Activated T-cell treated with anti-CD3 and anti-CD28 coated beads, Interleukin-2, amount 50 U/mL, for 72 hours (primary cell): Measurements from ENCODE around the gene TSPAN4. TPM values are rescaled to one million over a fixed set of nuclear protein-coding genes. Genes with fewer than 3 reads are reported as not detected.

ENCODE experiments used
- ATAC-seq, 2 donors: fragments of 150-1000 bp; cut with Tn5 transposase; replicated peaks in 1 of 2; 2 replicates each; pipeline ENCODE4 v1.10.0; 2021; ENCODE audit warnings: moderate library complexity in 2 of 2, mild to moderate bottlenecking in 1 of 2
- DNase-seq, 2 donors: peaks; one replicate each; pipeline ENCODE4 v3.0.0; 2021 to 2022; ENCODE audit warnings: mixed read lengths in 1 of 2
- H3K27ac Mint-ChIP-seq: one replicate; pipeline ENCODE4 v1.8.0; 2022; ENCODE audit warnings: mild to moderate bottlenecking, moderate library complexity, mixed read lengths
- H3K27me3 Mint-ChIP-seq: one replicate; pipeline ENCODE4 v1.8.0; 2022; ENCODE audit warnings: low read depth, mixed read lengths
- H3K36me3 Mint-ChIP-seq, 2 donors: one replicate each; pipeline ENCODE4 v1.8.0; 2022; ENCODE audit warnings: mixed read lengths in 2 of 2, mild to moderate bottlenecking in 1 of 2; ENCODE audit not compliant: insufficient read depth in 2 of 2
- H3K4me1 Mint-ChIP-seq: one replicate; pipeline ENCODE4 v1.8.0; 2022; ENCODE audit warnings: low read depth, mixed read lengths
- H3K4me3 Mint-ChIP-seq, 2 donors: one replicate each; pipeline ENCODE4 v1.8.0; 2022; ENCODE audit warnings: mild to moderate bottlenecking in 2 of 2, mixed read lengths in 2 of 2, moderate library complexity in 2 of 2
- H3K9me3 Mint-ChIP-seq, 2 donors: one replicate each; pipeline ENCODE4 v1.8.0; 2022; ENCODE audit warnings: mixed read lengths in 2 of 2
- total RNA-seq, 2 donors: library from RNA; stranded (reverse); gene quantifications; one replicate each; pipeline ENCODE4 v1.2.3, GENCODE V29; 2022

The TSPAN4 gene
- total RNA-seq, 2 donors from 2014 or later, result 12.2 to 14.9 TPM

GRCh38 chr11:800473-800872, 42.2 kb upstream of the TSPAN4 start:
- Mint-ChIP-seq H3K27ac (no peak overlapping the region), H3K27me3 (no peaks in the 10 kb centered on the region), H3K4me1 (peaks cover 17% of the 10 kb centered on the region), H3K4me3 (no peak overlapping the region), H3K9me3 (no peaks in the 10 kb centered on the region), H3K36me3 (peaks cover 0 to 2% of the 10 kb centered on the region in 2 donors)
- no peak for ATAC-seq
- no peak for DNase-seq

GRCh38 chr11:801097-801780, 41.4 kb upstream of the TSPAN4 start:
- ATAC-seq (no peak), DNase-seq (no peak)
- peak overlapping the region in 1 of 2 donors; percentile 29 for H3K4me3 Mint-ChIP-seq
- peaks cover 0 to 2% of the 10 kb centered on the region in 2 donors for H3K36me3 Mint-ChIP-seq
- H3K27me3 Mint-ChIP-seq, result no peaks in the 10 kb centered on the region
- H3K27ac Mint-ChIP-seq, result no peak overlapping the region
- peaks cover 12% of the 10 kb centered on the region for H3K4me1 Mint-ChIP-seq
- H3K9me3 Mint-ChIP-seq, result no peaks in the 10 kb centered on the region

- Mint-ChIP-seq H3K27me3 (no peaks in the 10 kb centered on the region), H3K4me1 (peaks cover 3% of the 10 kb centered on the region), H3K9me3 (no peaks in the 10 kb centered on the region), H3K4me3 (no peak overlapping the region), H3K36me3 (peaks cover 0 to 2% of the 10 kb centered on the region in 2 donors), H3K27ac (no peak overlapping the region)
- DNase-seq (no peak), ATAC-seq (no peak)
Measured at GRCh38 chr11:802018-802617, 40.5 kb upstream of the TSPAN4 start.

- H3K36me3 Mint-ChIP-seq, result peaks cover 0 to 2% of the 10 kb centered on the region in 2 donors
- no peaks in the 10 kb centered on the region for H3K27me3 Mint-ChIP-seq
- no peak for ATAC-seq
- no peak overlapping the region for H3K27ac Mint-ChIP-seq
- peak overlapping the region; percentile 53 to 85 for H3K4me3 Mint-ChIP-seq
- no peak for DNase-seq
- peaks cover 6% of the 10 kb centered on the region for H3K4me1 Mint-ChIP-seq
- H3K9me3 Mint-ChIP-seq, result no peaks in the 10 kb centered on the region
Measured at GRCh38 chr11:802693-803466, 39.8 kb upstream of the TSPAN4 start.

- Mint-ChIP-seq H3K9me3 (no peaks in the 10 kb centered on the region), H3K27ac (no peak overlapping the region), H3K4me3 (peak overlapping the region; percentile 85), H3K36me3 (peaks cover 0 to 2% of the 10 kb centered on the region in 2 donors), H3K27me3 (no peaks in the 10 kb centered on the region), H3K4me1 (peaks cover 11% of the 10 kb centered on the region)
- no peak for DNase-seq
- no peak for ATAC-seq
Measured at GRCh38 chr11:803467-803742, 39.2 kb upstream of the TSPAN4 start.

GRCh38 chr11:803770-804598, 38.7 kb upstream of the TSPAN4 start:
- no peaks in the 10 kb centered on the region for H3K9me3 Mint-ChIP-seq
- no peak overlapping the region for H3K27ac Mint-ChIP-seq
- H3K36me3 Mint-ChIP-seq, result peaks cover 0 to 2% of the 10 kb centered on the region in 2 donors
- no peaks in the 10 kb centered on the region for H3K27me3 Mint-ChIP-seq
- H3K4me3 Mint-ChIP-seq, result peak overlapping the region; percentile 85
- DNase-seq (no peak), ATAC-seq (no peak)
- H3K4me1 Mint-ChIP-seq, result peaks cover 17% of the 10 kb centered on the region

- Mint-ChIP-seq H3K4me1 (peaks cover 19% of the 10 kb centered on the region), H3K9me3 (no peaks in the 10 kb centered on the region), H3K36me3 (peaks cover 0 to 2% of the 10 kb centered on the region in 2 donors), H3K27ac (peak overlapping the region; percentile 28), H3K4me3 (peak overlapping the region; percentile 85), H3K27me3 (no peaks in the 10 kb centered on the region)
- ATAC-seq (no peak), DNase-seq (no peak)
Measured at GRCh38 chr11:804599-804964, 38.1 kb upstream of the TSPAN4 start.

GRCh38 chr11:808427-809286, 34.0 kb upstream of the TSPAN4 start:
- peak overlapping the region; percentile 90 to 98 for H3K4me3 Mint-ChIP-seq
- H3K27ac Mint-ChIP-seq, result peak overlapping the region; percentile 97
- peaks cover 46% of the 10 kb centered on the region for H3K4me1 Mint-ChIP-seq
- peaks cover 5 to 12% of the 10 kb centered on the region in 2 donors for H3K36me3 Mint-ChIP-seq
- peak; percentile 46 to 48 for DNase-seq
- H3K27me3 Mint-ChIP-seq, result no peaks in the 10 kb centered on the region
- H3K9me3 Mint-ChIP-seq, result no peaks in the 10 kb centered on the region
- no peak for ATAC-seq

- DNase-seq (peak; percentile 97 to 98), ATAC-seq (peak; percentile 83 to 87)
- Mint-ChIP-seq H3K4me1 (peaks cover 48% of the 10 kb centered on the region), H3K27ac (peak within 1 kb of the TSS; percentile 97), H3K27me3 (no peaks in the 10 kb centered on the region), H3K4me3 (peak within 1 kb of the TSS; percentile 90 to 98), H3K36me3 (peaks cover 5 to 14% of the 10 kb centered on the region in 2 donors), H3K9me3 (no peaks in the 10 kb centered on the region)
Measured at GRCh38 chr11:809287-810039, 33.2 kb upstream of the TSPAN4 start, which contains the start of gene RPLP2. TSS of gene RPLP2 (plus strand) at chr11:809967. CDS start at chr11:810235, 268 bp downstream.

- Mint-ChIP-seq H3K27me3 (no peaks in the 10 kb centered on the region), H3K9me3 (no peaks in the 10 kb centered on the region), H3K27ac (peak overlapping the region; percentile 97), H3K36me3 (peaks cover 5 to 14% of the 10 kb centered on the region in 2 donors), H3K4me1 (peaks cover 48% of the 10 kb centered on the region), H3K4me3 (peak overlapping the region; percentile 90 to 98)
- ATAC-seq (peak in 1 of 2 donors; percentile 5), DNase-seq (no peak)
Measured at GRCh38 chr11:810040-810567, 32.5 kb upstream of the TSPAN4 start.

GRCh38 chr11:811446-812245, 31.0 kb upstream of the TSPAN4 start:
- Mint-ChIP-seq H3K36me3 (peaks cover 5 to 14% of the 10 kb centered on the region in 2 donors), H3K27ac (peak overlapping the region; percentile 96), H3K27me3 (no peaks in the 10 kb centered on the region), H3K4me3 (peak overlapping the region; percentile 90 to 98), H3K4me1 (peaks cover 48% of the 10 kb centered on the region), H3K9me3 (no peaks in the 10 kb centered on the region)
- DNase-seq (no peak), ATAC-seq (no peak)
